H1 (cell line): ENCODE measurements around the gene SHH. TPM values are rescaled to one million over a fixed set of nuclear protein-coding genes. Genes with fewer than 3 reads are reported as not detected.

Source experiments
- BCL11A ChIP-seq, 2 experiments: IDR thresholded peaks; one replicate each; pipeline ENCODE4 v1.6.1; 2011; ENCODE audit warnings: low read depth in 2 of 2, low read length in 2 of 2, mild to moderate bottlenecking in 2 of 2
- CHD1 ChIP-seq: IDR thresholded peaks from 2 replicates; pipeline ENCODE4 v1.6.1; 2012; ENCODE audit warnings: low read depth, low read length, improper control_type of control experiment
- CREB1 ChIP-seq: IDR thresholded peaks from 2 replicates; pipeline ENCODE4 v1.6.1; 2012; ENCODE audit warnings: inconsistent platforms
- EP300 ChIP-seq, 2 experiments: IDR thresholded peaks; 1 replicate in 1 of 2; 2 replicates in 1 of 2; pipeline ENCODE4 v1.6.1; 2011 to 2012; ENCODE audit warnings: low read depth in 2 of 2, low read length in 2 of 2, mild to moderate bottlenecking in 2 of 2, borderline replicate concordance in 1 of 2, inconsistent platforms in 1 of 2, moderate library complexity in 1 of 2
- FOSL1 ChIP-seq: IDR thresholded peaks from 2 replicates; pipeline ENCODE4 v1.6.1; 2011; ENCODE audit warnings: mild to moderate bottlenecking, low read depth, low read length, moderate library complexity; ENCODE audit not compliant: insufficient read depth
- GABPA ChIP-seq: IDR thresholded peaks from 2 replicates; pipeline ENCODE4 v1.6.1; 2011; ENCODE audit warnings: mild to moderate bottlenecking, low read length, moderate library complexity, borderline replicate concordance; ENCODE audit not compliant: insufficient read depth
- KDM1A ChIP-seq: fragments of 200-600, 300-600 bp; sonication (generic); IDR thresholded peaks from 2 replicates; pipeline ENCODE4 v1.7.1; 2016; ENCODE audit warnings: mild to moderate bottlenecking, low read length, borderline replicate concordance
- MAFK ChIP-seq: IDR thresholded peaks from 2 replicates; pipeline ENCODE4 v1.6.1; 2012; ENCODE audit warnings: low read depth, mild to moderate bottlenecking, improper control_type of control experiment, low read length
- RBBP5 ChIP-seq: IDR thresholded peaks from 2 replicates; pipeline ENCODE4 v1.7.1; 2012; ENCODE audit warnings: low read depth, mild to moderate bottlenecking, inconsistent platforms, low read length, moderate library complexity, borderline replicate concordance
- RFX5 ChIP-seq: IDR thresholded peaks from 2 replicates; pipeline ENCODE4 v1.6.1; 2011; ENCODE audit warnings: low read depth, low read length, improper control_type of control experiment, borderline replicate concordance
- SP4 ChIP-seq: IDR thresholded peaks from 2 replicates; pipeline ENCODE4 v1.6.1; 2012; ENCODE audit warnings: low read length, inconsistent platforms
- SRF ChIP-seq: IDR thresholded peaks from 2 replicates; pipeline ENCODE4 v1.6.1; 2011; ENCODE audit warnings: mild to moderate bottlenecking, low read depth, low read length, moderate library complexity
- polyA plus RNA-seq, 7 experiments: library from polyadenylated mRNA; depleted of rRNA in 3 of 7; stranded (reverse) in 5 of 7; unstranded in 2 of 7; fragments of >200 nt in 5 of 7; fragments of 200-250 nt in 2 of 7; gene quantifications; 1 replicate in 5 of 7; 2 replicates in 1 of 7; 4 replicates in 1 of 7; pipeline versions ENCODE4 v1.2.1 to v1.2.3, GENCODE V29; 2011 to 2013; ENCODE audit warnings: missing spikeins in 2 of 7, mixed read lengths in 2 of 7
- total RNA-seq: library from RNA; stranded (reverse); fragmentation: NEBNext Ultra II Directional; extraction: Animal tissue kit (Norgen Biotek cat#: 25700); gene quantifications from 2 replicates; pipeline ENCODE4 v1.2.1, GENCODE V29; 2021
- TF ChIP-seq, protein P1 (sequence below): fragments of 300-600 bp; sonication (generic); IDR thresholded peaks from 2 replicates; pipeline ENCODE4 v1.7.1; 2012; ENCODE audit warnings: low read length, moderate library complexity, mild to moderate bottlenecking, inconsistent platforms; ENCODE audit not compliant: insufficient replicate concordance

The SHH gene
- total and polyA plus RNA-seq, 2 of the 8 experiments (the other 6 are each of a cell fraction or from before 2014, with no cell fraction given): not detected

DNA sequence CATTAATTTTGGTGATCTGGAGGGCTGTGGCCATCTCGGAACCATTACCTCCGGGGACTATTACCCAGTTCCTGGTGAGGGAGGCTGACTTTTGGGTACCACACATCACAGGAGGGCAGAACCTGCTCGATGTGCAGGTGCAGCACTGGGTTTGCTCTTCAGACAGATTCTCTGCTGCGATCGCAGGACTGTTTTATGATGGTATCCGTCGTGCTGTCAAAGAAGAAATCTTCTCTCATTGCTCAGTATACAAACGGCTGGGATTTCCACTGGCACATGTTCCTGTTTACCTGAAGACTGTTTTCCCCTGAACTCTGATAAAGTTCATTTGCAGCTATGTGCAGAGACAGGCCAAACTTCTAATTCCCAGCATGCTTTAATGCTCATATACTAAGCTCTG lies 27.2 kb upstream of the SHH start (continued):
- TF ChIP-seq, protein P1, sequence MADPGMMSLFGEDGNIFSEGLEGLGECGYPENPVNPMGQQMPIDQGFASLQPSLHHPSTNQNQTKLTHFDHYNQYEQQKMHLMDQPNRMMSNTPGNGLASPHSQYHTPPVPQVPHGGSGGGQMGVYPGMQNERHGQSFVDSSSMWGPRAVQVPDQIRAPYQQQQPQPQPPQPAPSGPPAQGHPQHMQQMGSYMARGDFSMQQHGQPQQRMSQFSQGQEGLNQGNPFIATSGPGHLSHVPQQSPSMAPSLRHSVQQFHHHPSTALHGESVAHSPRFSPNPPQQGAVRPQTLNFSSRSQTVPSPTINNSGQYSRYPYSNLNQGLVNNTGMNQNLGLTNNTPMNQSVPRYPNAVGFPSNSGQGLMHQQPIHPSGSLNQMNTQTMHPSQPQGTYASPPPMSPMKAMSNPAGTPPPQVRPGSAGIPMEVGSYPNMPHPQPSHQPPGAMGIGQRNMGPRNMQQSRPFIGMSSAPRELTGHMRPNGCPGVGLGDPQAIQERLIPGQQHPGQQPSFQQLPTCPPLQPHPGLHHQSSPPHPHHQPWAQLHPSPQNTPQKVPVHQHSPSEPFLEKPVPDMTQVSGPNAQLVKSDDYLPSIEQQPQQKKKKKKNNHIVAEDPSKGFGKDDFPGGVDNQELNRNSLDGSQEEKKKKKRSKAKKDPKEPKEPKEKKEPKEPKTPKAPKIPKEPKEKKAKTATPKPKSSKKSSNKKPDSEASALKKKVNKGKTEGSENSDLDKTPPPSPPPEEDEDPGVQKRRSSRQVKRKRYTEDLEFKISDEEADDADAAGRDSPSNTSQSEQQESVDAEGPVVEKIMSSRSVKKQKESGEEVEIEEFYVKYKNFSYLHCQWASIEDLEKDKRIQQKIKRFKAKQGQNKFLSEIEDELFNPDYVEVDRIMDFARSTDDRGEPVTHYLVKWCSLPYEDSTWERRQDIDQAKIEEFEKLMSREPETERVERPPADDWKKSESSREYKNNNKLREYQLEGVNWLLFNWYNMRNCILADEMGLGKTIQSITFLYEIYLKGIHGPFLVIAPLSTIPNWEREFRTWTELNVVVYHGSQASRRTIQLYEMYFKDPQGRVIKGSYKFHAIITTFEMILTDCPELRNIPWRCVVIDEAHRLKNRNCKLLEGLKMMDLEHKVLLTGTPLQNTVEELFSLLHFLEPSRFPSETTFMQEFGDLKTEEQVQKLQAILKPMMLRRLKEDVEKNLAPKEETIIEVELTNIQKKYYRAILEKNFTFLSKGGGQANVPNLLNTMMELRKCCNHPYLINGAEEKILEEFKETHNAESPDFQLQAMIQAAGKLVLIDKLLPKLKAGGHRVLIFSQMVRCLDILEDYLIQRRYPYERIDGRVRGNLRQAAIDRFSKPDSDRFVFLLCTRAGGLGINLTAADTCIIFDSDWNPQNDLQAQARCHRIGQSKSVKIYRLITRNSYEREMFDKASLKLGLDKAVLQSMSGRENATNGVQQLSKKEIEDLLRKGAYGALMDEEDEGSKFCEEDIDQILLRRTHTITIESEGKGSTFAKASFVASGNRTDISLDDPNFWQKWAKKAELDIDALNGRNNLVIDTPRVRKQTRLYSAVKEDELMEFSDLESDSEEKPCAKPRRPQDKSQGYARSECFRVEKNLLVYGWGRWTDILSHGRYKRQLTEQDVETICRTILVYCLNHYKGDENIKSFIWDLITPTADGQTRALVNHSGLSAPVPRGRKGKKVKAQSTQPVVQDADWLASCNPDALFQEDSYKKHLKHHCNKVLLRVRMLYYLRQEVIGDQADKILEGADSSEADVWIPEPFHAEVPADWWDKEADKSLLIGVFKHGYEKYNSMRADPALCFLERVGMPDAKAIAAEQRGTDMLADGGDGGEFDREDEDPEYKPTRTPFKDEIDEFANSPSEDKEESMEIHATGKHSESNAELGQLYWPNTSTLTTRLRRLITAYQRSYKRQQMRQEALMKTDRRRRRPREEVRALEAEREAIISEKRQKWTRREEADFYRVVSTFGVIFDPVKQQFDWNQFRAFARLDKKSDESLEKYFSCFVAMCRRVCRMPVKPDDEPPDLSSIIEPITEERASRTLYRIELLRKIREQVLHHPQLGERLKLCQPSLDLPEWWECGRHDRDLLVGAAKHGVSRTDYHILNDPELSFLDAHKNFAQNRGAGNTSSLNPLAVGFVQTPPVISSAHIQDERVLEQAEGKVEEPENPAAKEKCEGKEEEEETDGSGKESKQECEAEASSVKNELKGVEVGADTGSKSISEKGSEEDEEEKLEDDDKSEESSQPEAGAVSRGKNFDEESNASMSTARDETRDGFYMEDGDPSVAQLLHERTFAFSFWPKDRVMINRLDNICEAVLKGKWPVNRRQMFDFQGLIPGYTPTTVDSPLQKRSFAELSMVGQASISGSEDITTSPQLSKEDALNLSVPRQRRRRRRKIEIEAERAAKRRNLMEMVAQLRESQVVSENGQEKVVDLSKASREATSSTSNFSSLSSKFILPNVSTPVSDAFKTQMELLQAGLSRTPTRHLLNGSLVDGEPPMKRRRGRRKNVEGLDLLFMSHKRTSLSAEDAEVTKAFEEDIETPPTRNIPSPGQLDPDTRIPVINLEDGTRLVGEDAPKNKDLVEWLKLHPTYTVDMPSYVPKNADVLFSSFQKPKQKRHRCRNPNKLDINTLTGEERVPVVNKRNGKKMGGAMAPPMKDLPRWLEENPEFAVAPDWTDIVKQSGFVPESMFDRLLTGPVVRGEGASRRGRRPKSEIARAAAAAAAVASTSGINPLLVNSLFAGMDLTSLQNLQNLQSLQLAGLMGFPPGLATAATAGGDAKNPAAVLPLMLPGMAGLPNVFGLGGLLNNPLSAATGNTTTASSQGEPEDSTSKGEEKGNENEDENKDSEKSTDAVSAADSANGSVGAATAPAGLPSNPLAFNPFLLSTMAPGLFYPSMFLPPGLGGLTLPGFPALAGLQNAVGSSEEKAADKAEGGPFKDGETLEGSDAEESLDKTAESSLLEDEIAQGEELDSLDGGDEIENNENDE: no peak
- TF ChIP-seq BCL11A (IDR thresholded peaks at IDR 0.05; ENCODE audit: low read depth in 2 of 2, low read length in 2 of 2): no peak
- no peak for TF ChIP-seq GABPA
- no peak for TF ChIP-seq RBBP5
- TF ChIP-seq RFX5: no peak
- no peak for TF ChIP-seq CHD1
- no peak for TF ChIP-seq CREB1
- no peak for TF ChIP-seq MAFK
- TF ChIP-seq EP300 (IDR thresholded peaks at IDR 0.05; ENCODE audit: borderline replicate concordance in 1 of 2, low read depth in 2 of 2, low read length in 2 of 2): no peak
- no peak for TF ChIP-seq SP4
- no peak for TF ChIP-seq KDM1A
- TF ChIP-seq SRF: no peak
- no peak for TF ChIP-seq FOSL1
